ENCODE data around the gene MAMDC2. TPM values are rescaled to one million over a fixed set of nuclear protein-coding genes. Genes with fewer than 3 reads are reported as not detected.

MAMDC2 gene
- total and polyA plus RNA-seq, 2 of the 8 experiments (the other 6 are each of a cell fraction or from before 2014, with no cell fraction given): 6.1 to 15.4 TPM

DNA sequence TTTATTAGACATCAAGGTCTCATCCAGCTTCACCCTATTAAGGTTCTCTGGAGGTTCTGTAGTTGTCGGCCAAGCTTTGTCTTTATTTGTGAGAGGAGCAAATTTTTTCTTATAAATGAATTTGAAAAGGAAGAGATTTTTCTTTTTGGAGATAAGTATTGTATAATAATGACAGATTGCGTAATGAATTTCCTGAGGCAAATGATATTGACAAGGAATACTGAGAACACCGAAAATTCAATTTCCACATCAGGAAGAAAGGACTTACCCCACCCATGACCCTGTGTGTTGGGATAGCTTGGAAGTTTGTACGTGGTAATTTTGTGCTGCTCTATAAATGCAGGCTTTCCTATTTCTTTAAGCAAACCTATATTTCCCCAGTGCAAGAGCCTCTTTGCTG, 53.5 kb downstream of the MAMDC2 start:
- H3K4me2 ChIP-seq (ENCODE audit: insufficient read depth in 1 of 2, low read depth in 2 of 2, low read length in 2 of 2): no peak overlapping the region
- 85 to 100% methylated on average over 1 to 4 of the region's 4 CpGs for WGBS, 2 experiments (ENCODE audit: extremely low coverage in 1 of 2, insufficient coverage in 1 of 2, insufficient read length in 1 of 2, insufficient replicate concordance in 2 of 2, low coverage in 1 of 2, low lambda C conversion rate in 2 of 2, missing lambda C conversion rate in 1 of 2)
- no peak overlapping the region for H2BK12ac ChIP-seq (ENCODE audit: low read depth, low read length)
- no peaks in the 10 kb centered on the region for H3K23me2 ChIP-seq (ENCODE audit: low read depth, low read length)
- no peak overlapping the region for H3K18ac ChIP-seq (ENCODE audit: extremely low read depth, low read length)
- no peak overlapping the region for H4K91ac ChIP-seq (replicated peaks; ENCODE audit: insufficient read length, low read length)
- no peak overlapping the region for H2AFZ ChIP-seq (ENCODE audit: low read length)
- no peak overlapping the region for H3K27ac ChIP-seq (ENCODE audit: low read depth, low read length)
- no peaks in the 10 kb centered on the region for H3K36me3 ChIP-seq (ENCODE audit: control insufficient read depth in 2 of 4, insufficient read depth in 4 of 4, low read length in 3 of 4)
- H3K4ac ChIP-seq (replicated peaks; ENCODE audit: insufficient read length, low read depth, low read length): no peak overlapping the region
- no peak overlapping the region for H2BK15ac ChIP-seq (ENCODE audit: low read length)
- H4K8ac ChIP-seq (ENCODE audit: extremely low read depth, insufficient read depth, low read length): no peak overlapping the region
- H3K79me2 ChIP-seq (ENCODE audit: control insufficient read depth in 1 of 2, insufficient read depth in 2 of 2, low read length in 2 of 2): no peaks in the 10 kb centered on the region
- no peak overlapping the region for H3K56ac ChIP-seq (replicated peaks; ENCODE audit: insufficient read length, low read depth, low read length)
- TF ChIP-seq CBX8 (IDR thresholded peaks at IDR 0.05; ENCODE audit: borderline replicate concordance, low read depth, low read length) (no peak), NRF1 (IDR thresholded peaks at IDR 0.05; ENCODE audit: low read depth, low read length) (no peak)
- no peaks in the 10 kb centered on the region for H3K79me1 ChIP-seq (ENCODE audit: low read depth, low read length)
- H3K27me3 ChIP-seq (replicated peaks in 1 of 4; ENCODE audit: control insufficient read depth in 3 of 4, extremely low read depth in 1 of 4, insufficient read depth in 3 of 4, low read length in 3 of 4): no peaks in the 10 kb centered on the region
- DNase-seq (ENCODE audit: low read depth in 1 of 2, low spot score in 2 of 2): no peak
- H2AK5ac ChIP-seq (ENCODE audit: low read depth, low read length): no peak overlapping the region
- ChIA-PET POLR2A (ENCODE audit: partially characterized antibody) (no interaction called here), CTCF (ENCODE audit: partially characterized antibody) (interaction anchor here (0.6 to 6.6 kb wide), 2 partner anchors 14 to 52 kb away, joined by 3 to 64 read pairs; no protein-coding TSS in a partner anchor)
- no peak overlapping the region for H3K23ac ChIP-seq (ENCODE audit: insufficient read length)
- H3K14ac ChIP-seq (ENCODE audit: insufficient read length): no peak overlapping the region
- no peak overlapping the region for H2BK20ac ChIP-seq (ENCODE audit: low read length)
- H4K5ac ChIP-seq (ENCODE audit: insufficient read length, low read depth, low read length): no peak overlapping the region
- H3K4me3 ChIP-seq (ENCODE audit: extremely low read depth in 1 of 4, insufficient read depth in 2 of 4, low read depth in 3 of 4, low read length in 4 of 4): no peak overlapping the region
- H2BK120ac ChIP-seq (replicated peaks; ENCODE audit: low read depth, low read length): no peak overlapping the region
- FAIRE-seq: no peak
- no peaks in the 10 kb centered on the region for H4K20me1 ChIP-seq (replicated peaks in 1 of 2; ENCODE audit: control insufficient read depth in 1 of 2, insufficient read depth in 2 of 2, low read length in 2 of 2)
- no peak overlapping the region for H3K9ac ChIP-seq (replicated peaks in 1 of 4; ENCODE audit: extremely low read depth in 1 of 4, low read depth in 3 of 4, low read length in 3 of 4)
- no peak overlapping the region for H2BK5ac ChIP-seq (ENCODE audit: low read depth, low read length)
- H3K9me3 ChIP-seq (ENCODE audit: insufficient read depth in 2 of 2, low read depth in 1 of 2, low read length in 1 of 2): no peaks in the 10 kb centered on the region
- peaks cover 0 to 4% (median 0%) of the 10 kb centered on the region in 4 experiments; a peak in 3 of 7 replicates for H3K4me1 ChIP-seq (replicated peaks in 1 of 4; ENCODE audit: control insufficient read depth in 3 of 4, insufficient read depth in 4 of 4, low read length in 3 of 4)

All from H1 (cell line).